Effector CD8-positive, alpha-beta T cell (primary cell): ENCODE results near the gene RGCC.
"Not testable (repeated sequence)": the region's sequence is repeated elsewhere in the genome, so short reads cannot be mapped to it uniquely, and the experiment has no call there.

Experiments used
- DNase-seq: peaks from one replicate; lab custom pipeline; 2025; lab: John Stamatoyannopoulos, UW

The RGCC gene

GRCh38 chr13:41490371-41491015 lies 33.1 kb downstream of the RGCC start:
- DNase-seq = no peak

GRCh38 chr13:41491436-41491835 lies 34.1 kb downstream of the RGCC start:
- DNase-seq = no peak

- DNase-seq = no peak
Measured at GRCh38 chr13:41492432-41493260, 35.3 kb downstream of the RGCC start.

GRCh38 chr13:41494202-41494601 lies 36.9 kb downstream of the RGCC start:
- no peak for DNase-seq

- no peak for DNase-seq
Measured at GRCh38 chr13:41495044-41495443, 37.7 kb downstream of the RGCC start.

GRCh38 chr13:41496420-41497234 lies 39.3 kb downstream of the RGCC start:
- no peak for DNase-seq

GRCh38 chr13:41497436-41497835 lies 40.1 kb downstream of the RGCC start:
- no peak for DNase-seq

- no peak for DNase-seq
Measured at GRCh38 chr13:41499452-41499851, 42.1 kb downstream of the RGCC start.

GRCh38 chr13:41500511-41500910 lies 43.2 kb downstream of the RGCC start:
- DNase-seq = no peak

GRCh38 chr13:41501281-41501680 lies 43.9 kb downstream of the RGCC start:
- no peak for DNase-seq

- DNase-seq = no peak
Measured at GRCh38 chr13:41502031-41502430, 44.7 kb downstream of the RGCC start.

- no peak for DNase-seq
Measured at GRCh38 chr13:41502673-41503072, 45.3 kb downstream of the RGCC start.

- no peak for DNase-seq
Measured at GRCh38 chr13:41503356-41503755, 46.0 kb downstream of the RGCC start.

GRCh38 chr13:41504657-41505056 lies 47.3 kb downstream of the RGCC start:
- not testable (repeated sequence) for DNase-seq

- DNase-seq = no peak
Measured at GRCh38 chr13:41505209-41505835, 48.0 kb downstream of the RGCC start.

GRCh38 chr13:41506312-41506711 lies 49.0 kb downstream of the RGCC start:
- DNase-seq = no peak

GRCh38 chr13:41509971-41510370 lies 52.6 kb downstream of the RGCC start:
- no peak for DNase-seq

- no peak for DNase-seq
Measured at GRCh38 chr13:41511827-41512226, 54.5 kb downstream of the RGCC start.

GRCh38 chr13:41512441-41512840 lies 55.1 kb downstream of the RGCC start:
- no peak for DNase-seq

- DNase-seq = no peak
Measured at GRCh38 chr13:41513600-41513999, 56.2 kb downstream of the RGCC start.

- DNase-seq = no peak
Measured at GRCh38 chr13:41514853-41515395, 57.6 kb downstream of the RGCC start.
